HG03520 (cell line): ENCODE results near the gene CNTD1.
"Not testable (repeated sequence)": the region's sequence is repeated elsewhere in the genome, so short reads cannot be mapped to it uniquely, and the experiment has no call there.

Source experiments
- ATAC-seq: cut with Tn5 transposase; IDR thresholded peaks from one replicate; pipeline ENCODE4 v1.9.1; 2021; ENCODE audit warnings: mild to moderate bottlenecking, moderate library complexity; ENCODE audit not compliant: unreplicated experiment

CNTD1 gene

DNA sequence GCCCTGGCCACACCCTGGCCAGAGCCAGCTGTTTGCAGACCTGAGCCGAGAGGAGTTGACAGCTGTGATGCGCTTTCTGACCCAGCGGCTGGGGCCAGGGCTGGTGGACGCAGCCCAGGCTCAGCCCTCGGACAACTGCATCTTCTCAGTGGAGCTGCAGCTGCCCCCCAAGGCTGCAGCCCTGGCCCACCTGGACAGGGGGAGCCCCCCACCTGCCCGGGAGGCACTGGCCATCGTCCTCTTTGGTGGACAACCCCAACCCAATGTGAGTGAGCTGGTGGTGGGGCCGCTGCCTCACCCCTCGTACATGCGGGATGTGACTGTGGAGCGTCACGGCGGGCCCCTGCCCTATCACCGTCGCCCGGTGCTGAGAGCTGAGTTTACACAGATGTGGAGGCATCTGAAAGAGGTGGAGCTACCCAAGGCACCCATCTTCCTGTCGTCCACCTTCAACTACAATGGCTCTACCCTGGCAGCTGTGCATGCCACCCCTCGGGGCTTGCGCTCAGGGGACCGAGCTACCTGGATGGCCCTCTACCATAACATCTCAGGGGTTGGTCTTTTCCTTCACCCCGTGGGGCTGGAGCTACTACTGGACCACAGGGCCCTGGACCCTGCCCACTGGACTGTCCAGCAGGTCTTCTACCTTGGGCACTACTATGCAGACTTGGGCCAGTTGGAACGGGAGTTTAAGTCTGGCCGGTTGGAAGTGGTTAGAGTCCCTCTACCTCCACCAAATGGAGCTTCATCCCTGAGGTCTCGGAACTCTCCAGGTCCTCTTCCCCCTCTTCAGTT, 46.3 kb downstream of the CNTD1 start:
- ATAC-seq, result no peak

DNA sequence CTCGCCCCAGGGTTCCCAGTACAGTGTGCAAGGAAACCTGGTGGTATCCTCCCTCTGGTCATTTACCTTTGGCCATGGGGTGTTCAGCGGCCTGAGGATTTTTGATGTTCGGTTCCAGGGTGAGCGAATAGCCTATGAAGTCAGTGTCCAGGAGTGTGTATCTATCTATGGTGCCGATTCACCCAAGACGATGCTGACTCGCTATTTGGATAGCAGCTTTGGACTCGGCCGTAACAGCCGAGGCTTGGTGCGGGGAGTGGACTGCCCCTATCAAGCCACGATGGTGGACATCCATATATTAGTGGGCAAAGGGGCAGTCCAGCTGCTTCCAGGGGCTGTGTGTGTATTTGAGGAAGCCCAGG, 46.9 kb downstream of the CNTD1 start:
- no peak for ATAC-seq

DNA sequence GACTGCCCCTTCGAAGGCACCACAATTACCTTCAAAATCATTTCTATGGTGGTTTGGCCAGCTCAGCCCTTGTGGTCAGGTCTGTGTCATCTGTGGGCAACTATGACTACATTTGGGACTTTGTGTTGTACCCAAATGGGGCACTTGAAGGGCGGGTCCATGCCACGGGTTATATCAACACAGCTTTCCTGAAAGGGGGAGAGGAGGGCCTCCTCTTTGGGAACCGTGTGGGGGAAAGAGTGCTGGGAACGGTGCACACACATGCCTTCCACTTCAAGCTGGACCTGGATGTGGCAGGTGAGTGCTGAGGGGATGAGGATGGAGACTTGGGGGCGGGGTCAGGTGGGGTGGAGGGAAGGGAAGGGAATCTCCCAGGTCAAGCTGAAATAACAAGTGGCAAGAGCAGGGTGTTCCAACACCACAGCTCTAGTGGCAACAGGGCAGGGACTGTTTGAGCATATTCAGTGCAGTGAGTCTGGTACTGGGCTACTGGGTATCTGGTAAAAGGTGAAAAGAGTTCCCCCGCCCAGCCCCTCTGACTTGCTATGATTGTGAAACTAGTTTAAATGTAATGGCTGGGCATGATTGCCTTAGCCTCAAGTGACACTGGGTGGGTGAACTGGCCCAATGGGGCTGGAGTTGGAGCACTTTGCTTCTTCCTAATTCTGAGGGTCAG, 47.4 kb downstream of the CNTD1 start:
- ATAC-seq, result no peak

DNA sequence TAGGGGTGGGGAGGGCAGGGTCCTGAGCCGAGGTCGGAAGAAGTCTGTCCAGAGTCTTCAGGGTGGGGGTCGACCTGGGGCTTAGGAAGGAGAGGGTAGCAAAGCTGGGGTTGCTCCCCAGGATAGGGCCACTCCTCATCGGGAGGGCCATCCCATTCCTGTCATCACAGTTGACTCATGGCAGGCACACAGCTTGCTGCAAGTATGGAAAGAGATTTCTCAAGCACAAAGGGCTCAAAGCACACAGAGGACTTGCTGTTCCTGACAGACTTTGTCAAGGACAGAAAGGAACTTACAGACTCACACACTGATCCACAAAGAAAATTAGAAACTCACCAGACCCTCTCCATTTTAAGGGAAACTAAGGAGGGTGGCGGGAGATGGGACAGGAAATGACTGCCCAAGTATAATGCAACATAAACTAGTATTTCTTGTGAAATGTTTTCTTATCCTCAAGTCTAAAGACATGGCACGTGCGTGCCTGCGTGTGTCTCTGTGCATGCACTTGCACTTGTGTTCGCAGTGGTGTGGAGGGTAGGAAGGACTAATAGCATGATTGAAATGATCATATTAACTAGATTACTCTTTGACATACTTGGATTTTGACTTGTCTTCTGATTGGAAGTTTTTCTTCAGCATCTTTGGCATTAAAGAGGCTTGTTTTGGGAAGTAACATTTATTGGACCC, 48.1 kb downstream of the CNTD1 start:
- ATAC-seq, result no peak

DNA sequence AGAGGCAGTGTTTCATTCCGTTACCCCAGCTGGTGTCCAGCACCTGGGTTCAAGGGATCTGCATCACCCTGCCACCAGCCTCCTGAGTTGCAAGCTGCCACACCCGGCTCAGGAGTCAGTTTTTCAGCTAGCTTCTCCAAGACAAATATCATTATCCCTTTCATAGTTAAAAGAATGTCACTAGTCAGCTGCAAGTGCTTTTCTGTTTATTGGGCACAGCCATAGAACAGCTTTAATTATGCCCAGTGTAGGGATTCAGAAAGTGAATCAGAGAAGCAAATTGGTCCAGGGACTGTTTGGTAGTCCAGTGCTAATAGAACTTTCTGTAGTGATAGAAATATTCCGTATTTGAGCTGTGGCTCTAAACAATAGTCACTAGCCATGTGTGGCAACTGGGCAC, 49.4 kb downstream of the CNTD1 start:
- ATAC-seq, result no peak

DNA sequence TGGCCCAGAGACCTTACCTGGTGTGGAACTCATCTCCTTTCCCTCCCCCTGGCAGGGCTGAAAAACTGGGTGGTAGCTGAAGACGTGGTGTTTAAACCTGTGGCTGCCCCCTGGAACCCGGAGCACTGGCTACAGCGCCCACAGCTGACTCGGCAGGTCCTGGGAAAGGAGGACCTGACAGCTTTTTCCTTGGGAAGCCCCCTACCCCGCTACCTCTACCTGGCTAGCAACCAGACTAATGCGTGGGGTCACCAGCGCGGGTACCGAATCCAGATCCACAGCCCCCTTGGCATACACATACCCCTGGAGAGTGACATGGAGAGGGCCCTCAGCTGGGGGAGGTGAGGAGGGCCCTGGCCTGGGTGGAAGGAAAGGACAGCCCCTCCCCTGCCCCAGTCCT, 50.4 kb downstream of the CNTD1 start:
- no peak for ATAC-seq

DNA sequence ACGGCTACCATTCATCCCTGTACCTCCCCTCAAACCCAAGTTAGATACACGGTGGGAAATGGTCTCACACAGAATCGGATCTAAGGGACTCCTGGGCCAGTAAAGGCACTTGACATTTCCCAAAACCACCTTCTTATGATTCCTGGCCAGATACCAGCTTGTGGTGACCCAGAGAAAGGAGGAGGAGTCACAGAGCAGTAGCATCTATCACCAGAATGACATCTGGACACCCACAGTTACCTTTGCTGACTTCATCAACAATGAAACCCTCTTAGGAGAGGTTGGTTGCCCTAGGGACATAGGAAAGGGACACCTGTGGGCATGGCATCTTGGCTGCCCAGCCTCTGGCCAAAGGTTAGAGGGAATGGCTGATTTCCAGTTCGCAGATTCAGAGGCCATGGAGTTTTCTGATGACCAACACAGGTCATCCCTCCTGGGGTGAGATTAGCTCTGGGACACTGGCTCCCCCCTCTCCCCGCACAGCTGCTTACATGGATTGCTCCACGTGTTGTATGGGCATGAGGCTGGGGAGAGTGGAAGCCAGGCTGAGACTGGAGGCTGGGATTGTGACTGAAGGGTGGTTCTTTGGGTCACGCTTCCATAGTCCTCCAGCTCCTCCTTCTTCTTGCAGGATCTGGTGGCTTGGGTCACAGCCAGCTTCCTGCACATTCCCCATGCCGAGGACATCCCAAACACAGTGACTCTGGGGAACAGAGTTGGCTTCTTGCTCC, 51.0 kb downstream of the CNTD1 start:
- ATAC-seq, result no peak

DNA sequence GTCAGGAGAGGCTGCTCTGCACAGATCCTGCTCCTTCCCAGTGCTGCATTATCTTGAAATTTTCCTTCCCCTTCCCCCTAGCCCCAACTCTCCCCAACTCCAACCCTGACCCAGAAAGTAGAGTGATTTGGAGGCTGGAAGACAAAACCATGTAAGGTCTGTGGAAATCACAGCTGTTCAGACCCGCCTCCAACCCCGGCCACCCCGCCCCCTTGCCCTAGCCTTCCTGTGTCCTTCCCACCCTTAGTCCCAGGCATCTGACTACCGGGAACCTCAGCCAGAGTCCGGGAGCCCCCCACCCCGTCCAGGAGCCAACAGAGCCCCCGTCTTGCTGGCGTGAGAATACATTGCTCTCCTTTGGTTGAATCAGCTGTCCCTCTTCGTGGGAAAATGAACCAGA, 52.3 kb downstream of the CNTD1 start, which contains the start of gene AOC3:
Gene AOC3 (plus strand): TSS at position 246 of the 400 bp plus-strand sequence. CDS start 145 bp downstream, at position 391.
- no peak for ATAC-seq

DNA sequence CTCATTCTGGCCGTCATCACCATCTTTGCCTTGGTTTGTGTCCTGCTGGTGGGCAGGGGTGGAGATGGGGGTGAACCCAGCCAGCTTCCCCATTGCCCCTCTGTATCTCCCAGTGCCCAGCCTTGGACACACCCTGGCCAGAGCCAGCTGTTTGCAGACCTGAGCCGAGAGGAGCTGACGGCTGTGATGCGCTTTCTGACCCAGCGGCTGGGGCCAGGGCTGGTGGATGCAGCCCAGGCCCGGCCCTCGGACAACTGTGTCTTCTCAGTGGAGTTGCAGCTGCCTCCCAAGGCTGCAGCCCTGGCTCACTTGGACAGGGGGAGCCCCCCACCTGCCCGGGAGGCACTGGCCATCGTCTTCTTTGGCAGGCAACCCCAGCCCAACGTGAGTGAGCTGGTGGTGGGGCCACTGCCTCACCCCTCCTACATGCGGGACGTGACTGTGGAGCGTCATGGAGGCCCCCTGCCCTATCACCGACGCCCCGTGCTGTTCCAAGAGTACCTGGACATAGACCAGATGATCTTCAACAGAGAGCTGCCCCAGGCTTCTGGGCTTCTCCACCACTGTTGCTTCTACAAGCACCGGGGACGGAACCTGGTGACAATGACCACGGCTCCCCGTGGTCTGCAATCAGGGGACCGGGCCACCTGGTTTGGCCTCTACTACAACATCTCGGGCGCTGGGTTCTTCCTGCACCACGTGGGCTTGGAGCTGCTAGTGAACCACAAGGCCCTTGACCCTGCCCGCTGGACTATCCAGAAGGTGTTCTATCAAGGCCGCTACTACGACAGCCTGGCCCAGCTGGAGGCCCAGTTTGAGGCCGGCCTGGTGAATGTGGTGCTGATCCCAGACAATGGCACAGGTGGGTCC, 52.9 kb downstream of the CNTD1 start:
- not testable (repeated sequence) for ATAC-seq

DNA sequence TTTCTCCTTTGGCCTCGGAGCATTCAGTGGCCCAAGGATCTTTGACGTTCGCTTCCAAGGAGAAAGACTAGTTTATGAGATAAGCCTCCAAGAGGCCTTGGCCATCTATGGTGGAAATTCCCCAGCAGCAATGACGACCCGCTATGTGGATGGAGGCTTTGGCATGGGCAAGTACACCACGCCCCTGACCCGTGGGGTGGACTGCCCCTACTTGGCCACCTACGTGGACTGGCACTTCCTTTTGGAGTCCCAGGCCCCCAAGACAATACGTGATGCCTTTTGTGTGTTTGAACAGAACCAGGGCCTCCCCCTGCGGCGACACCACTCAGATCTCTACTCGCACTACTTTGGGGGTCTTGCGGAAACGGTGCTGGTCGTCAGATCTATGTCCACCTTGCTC, 53.7 kb downstream of the CNTD1 start:
- ATAC-seq, result no peak

DNA sequence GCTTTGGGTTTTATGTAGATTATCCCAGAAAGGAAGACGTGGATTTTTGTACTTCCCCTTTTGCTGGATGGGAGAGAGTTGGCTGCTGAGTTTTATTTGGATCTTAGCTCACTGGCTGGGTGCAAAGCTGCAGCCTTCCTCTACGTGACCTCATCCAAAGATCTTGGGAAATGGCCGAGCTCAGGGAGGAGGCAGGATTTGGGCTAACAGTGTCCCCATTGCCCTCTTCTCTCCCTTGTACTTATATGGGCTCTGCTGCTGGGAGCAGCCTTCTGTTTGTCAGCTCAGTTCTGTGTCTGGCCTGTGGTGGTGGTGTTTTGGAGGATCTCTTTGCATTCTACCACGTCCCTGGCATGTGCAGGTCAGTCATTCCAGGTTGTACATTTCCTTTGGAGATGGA, 54.3 kb downstream of the CNTD1 start:
- no peak for ATAC-seq

DNA sequence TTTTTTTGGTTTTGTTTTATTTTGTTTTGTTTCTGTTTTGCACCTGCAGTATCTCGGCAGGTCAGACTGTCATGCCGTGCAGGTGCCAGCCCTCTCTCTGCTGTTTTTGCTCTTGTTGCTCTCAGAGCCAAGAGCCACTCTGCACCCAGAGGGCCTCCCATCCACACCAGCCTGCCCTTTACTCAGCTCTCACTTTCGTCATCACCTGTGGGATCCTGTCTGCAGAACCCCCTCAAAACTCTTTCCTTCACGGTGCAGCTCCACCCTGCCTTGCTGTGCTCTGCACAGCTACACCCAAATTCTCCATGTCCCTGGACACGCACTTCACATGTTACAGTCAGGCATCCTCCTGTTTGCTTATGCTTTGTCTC, 54.9 kb downstream of the CNTD1 start:
- ATAC-seq, result no peak

DNA sequence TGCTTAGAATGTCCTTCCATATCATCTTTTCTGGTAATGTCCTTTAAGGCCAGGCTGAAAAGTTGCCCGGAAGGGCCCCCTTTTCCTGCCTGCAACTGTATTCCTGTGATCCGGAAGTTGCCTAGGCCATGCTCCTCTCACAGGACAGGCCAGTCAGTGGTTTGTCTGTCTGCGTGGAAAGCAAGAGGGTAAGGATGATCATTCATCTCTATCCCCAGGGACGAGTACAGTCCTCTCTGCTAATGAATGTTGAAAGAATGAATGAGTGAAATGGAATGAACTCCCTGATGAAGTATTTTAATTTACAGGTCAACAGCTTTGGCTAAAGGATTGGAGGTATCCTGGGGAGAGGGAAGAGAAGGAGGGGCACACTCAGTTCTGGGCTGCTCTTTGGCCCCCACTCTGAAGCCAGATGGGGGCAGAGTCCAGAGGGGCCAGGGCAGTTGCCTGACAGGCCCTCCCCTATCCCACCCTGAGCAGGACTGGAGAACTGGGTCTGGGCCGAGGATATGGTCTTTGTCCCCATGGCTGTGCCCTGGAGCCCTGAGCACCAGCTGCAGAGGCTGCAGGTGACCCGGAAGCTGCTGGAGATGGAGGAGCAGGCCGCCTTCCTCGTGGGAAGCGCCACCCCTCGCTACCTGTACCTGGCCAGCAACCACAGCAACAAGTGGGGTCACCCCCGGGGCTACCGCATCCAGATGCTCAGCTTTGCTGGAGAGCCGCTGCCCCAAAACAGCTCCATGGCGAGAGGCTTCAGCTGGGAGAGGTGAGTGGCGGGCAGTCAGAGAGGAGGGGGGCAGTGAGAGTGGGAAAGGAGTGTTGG, 55.5 kb downstream of the CNTD1 start:
- ATAC-seq, result no peak

DNA sequence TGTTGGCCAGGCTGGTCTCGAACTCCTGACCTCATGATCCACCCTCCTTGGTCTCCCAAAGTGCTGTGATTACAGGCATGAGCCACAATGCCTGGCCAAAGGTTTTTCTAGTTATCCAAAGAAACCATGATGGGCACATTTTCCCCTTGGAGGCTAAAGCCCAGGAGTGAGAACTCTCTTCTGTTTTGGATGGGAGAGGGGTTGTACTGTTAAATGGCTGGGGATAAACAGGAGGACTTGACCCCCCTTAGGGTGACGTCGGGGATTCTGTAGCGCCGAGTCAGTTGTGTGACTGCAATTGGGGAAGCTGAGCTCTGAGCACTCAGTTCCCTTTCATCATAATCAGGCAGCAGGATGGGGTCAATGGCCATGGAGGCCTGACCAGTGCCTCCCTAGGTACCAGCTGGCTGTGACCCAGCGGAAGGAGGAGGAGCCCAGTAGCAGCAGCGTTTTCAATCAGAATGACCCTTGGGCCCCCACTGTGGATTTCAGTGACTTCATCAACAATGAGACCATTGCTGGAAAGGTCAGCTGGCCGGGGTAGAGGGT, 56.5 kb downstream of the CNTD1 start:
- ATAC-seq, result no peak

DNA sequence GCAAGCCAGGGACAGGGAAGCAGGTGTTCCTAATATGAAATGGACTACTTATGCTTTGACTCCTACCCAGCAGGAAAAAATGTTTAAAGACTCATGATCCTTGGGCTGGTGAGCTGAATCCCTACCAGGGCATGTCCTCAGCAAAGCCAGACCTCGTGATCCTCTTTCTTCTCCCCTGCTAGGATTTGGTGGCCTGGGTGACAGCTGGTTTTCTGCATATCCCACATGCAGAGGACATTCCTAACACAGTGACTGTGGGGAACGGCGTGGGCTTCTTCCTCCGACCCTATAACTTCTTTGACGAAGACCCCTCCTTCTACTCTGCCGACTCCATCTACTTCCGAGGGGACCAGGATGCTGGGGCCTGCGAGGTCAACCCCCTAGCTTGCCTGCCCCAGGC, 57.4 kb downstream of the CNTD1 start:
- ATAC-seq, result not testable (repeated sequence)

DNA sequence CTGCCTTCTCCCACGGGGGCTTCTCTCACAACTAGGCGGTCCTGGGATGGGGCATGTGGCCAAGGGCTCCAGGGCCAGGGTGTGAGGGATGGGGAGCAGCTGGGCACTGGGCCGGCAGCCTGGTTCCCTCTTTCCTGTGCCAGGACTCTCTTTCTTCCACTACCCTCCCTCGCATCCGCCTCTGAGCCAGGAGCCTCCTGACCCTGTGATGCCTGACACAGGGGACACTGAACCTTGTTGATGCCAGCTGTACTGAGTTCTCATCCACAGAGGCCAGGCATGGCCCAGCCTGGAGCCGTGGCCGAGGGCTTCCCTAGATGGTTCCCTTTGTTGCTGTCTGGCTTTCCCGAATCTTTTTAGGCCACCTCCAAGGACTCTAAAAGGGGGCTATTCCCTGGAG, 57.9 kb downstream of the CNTD1 start:
- ATAC-seq, result not testable (repeated sequence)

DNA sequence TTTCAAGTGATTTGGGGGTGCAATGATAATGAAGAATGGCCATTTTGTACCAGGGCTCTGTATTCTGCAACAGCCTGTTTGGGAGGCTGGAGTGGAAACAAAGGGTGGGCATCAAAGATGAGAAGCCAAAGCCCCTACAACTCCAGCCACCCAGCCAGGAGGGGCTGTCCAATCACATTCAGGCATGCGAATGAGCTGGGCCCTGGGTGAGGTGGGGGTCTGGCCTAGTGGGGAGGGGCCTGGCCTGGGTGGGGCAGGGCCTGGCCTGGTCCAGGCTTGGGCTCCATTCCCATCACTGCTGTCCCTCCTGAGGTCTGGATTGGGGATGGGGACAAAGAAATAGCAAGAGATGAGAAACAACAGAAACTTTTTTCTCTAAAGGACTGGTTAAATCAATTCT, 58.7 kb downstream of the CNTD1 start:
- no peak for ATAC-seq
